GM23248 (cell line): ENCODE results near the gene ARL4C.

Experiments
- EZH2 ChIP-seq: fragments of 200-600 bp; sonication (generic); IDR thresholded peaks from 2 replicates; pipeline ENCODE4 v1.6.1; 2018; ENCODE audit warnings: antibody characterized with exemption, mild to moderate bottlenecking; ENCODE audit not compliant: insufficient read depth, poor library complexity, severe bottlenecking
- EZH2phosphoT487 ChIP-seq: fragments of 200-600 bp; sonication (generic); IDR thresholded peaks from 2 replicates; pipeline ENCODE4 v1.6.1; 2018; ENCODE audit warnings: antibody characterized with exemption, moderate library complexity, mild to moderate bottlenecking, low read depth; ENCODE audit not compliant: insufficient read depth

DNA sequence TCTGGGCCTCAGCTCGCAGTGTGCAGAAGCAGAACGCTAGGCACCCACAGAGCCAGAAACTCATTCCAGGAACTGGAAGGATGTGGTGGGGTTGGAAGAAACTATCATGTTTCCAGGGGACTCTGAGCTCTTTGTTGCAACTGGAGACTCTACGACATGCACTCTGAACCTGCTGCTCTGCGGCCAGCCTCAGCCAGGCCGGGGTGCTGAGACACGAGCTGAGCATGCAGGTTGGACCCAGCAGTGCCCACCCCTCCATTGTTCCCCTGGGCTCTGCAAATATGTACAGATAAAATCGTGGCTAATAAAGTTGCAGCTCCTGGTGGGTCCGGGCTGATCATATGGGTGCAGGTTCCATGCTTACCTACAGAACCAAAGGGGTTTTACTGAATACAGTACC is 37.6 kb upstream of the ARL4C start:
- TF ChIP-seq EZH2 (no peak), EZH2phosphoT487 (no peak)
